ENCODE data around the gene GRK2. TPM values are rescaled to one million over a fixed set of nuclear protein-coding genes. Genes with fewer than 3 reads are reported as not detected.

GRK2 gene
- total RNA-seq, 1 experiment from 2014 or later, result 56.3 TPM

GRCh38 chr11:67285541-67286498 is 19.5 kb downstream of the GRK2 start:
- H3K4me1 ChIP-seq (ENCODE audit: insufficient read depth, low read length), result peaks cover 4% of the 10 kb centered on the region; the same call in 1 of the 2 replicates
- no peak overlapping the region for H3K4ac ChIP-seq (ENCODE audit: low read depth, low read length)
- no CpG with 5 or more reads among the region's 39 CpGs for WGBS (ENCODE audit: extremely low coverage, insufficient read length, low lambda C conversion rate)
- H2AFZ ChIP-seq (ENCODE audit: low read length), result no peak overlapping the region
- no peak overlapping the region for H2BK12ac ChIP-seq (ENCODE audit: insufficient read length, low read depth, low read length)
- H3K9ac ChIP-seq (ENCODE audit: extremely low read depth, insufficient read length, low read length), result no peak overlapping the region
- no peak overlapping the region for H3K18ac ChIP-seq (ENCODE audit: insufficient read length, low read depth, low read length)
- H3K4me1 Mint-ChIP-seq, result peaks cover 16 to 17% of the 10 kb centered on the region in 2 experiments
- H3K79me2 ChIP-seq (ENCODE audit: insufficient read depth, low read length), result no peaks in the 10 kb centered on the region
- H3K9me3 ChIP-seq (ENCODE audit: control insufficient read depth, low read depth, low read length), result no peaks in the 10 kb centered on the region
- no peak for DNase-seq
- peaks cover 12 to 47% (median 36%) of the 10 kb centered on the region in 3 experiments; a peak in 6 of 7 replicates for H3K36me3 Mint-ChIP-seq (ENCODE audit: insufficient read depth in 1 of 3, low read depth in 3 of 3)
- no peak overlapping the region for H3K4me3 Mint-ChIP-seq
- H4K20me1 ChIP-seq (ENCODE audit: control insufficient read depth, insufficient read depth, insufficient read length), result no peaks in the 10 kb centered on the region
- no peak overlapping the region for H3K27ac ChIP-seq (ENCODE audit: insufficient read length, low read depth, low read length)
- no peaks in the 10 kb centered on the region for H3K27me3 ChIP-seq (ENCODE audit: insufficient read depth, low read length)
- H3K27ac Mint-ChIP-seq, result no peak overlapping the region
- H4K91ac ChIP-seq (ENCODE audit: insufficient read length, low read depth, low read length), result no peak overlapping the region
- no peaks in the 10 kb centered on the region for H3K79me1 ChIP-seq (ENCODE audit: insufficient read depth, low read depth, low read length, poor library complexity, severe bottlenecking)
- H2BK120ac ChIP-seq (ENCODE audit: low read depth, low read length, poor library complexity, severe bottlenecking), result no peak overlapping the region
- H2BK20ac ChIP-seq (ENCODE audit: low read depth, low read length, poor library complexity, severe bottlenecking), result no peak overlapping the region
- TF ChIP-seq, protein P1, sequence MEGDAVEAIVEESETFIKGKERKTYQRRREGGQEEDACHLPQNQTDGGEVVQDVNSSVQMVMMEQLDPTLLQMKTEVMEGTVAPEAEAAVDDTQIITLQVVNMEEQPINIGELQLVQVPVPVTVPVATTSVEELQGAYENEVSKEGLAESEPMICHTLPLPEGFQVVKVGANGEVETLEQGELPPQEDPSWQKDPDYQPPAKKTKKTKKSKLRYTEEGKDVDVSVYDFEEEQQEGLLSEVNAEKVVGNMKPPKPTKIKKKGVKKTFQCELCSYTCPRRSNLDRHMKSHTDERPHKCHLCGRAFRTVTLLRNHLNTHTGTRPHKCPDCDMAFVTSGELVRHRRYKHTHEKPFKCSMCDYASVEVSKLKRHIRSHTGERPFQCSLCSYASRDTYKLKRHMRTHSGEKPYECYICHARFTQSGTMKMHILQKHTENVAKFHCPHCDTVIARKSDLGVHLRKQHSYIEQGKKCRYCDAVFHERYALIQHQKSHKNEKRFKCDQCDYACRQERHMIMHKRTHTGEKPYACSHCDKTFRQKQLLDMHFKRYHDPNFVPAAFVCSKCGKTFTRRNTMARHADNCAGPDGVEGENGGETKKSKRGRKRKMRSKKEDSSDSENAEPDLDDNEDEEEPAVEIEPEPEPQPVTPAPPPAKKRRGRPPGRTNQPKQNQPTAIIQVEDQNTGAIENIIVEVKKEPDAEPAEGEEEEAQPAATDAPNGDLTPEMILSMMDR (conservative IDR thresholded peaks at IDR 0.05), result no peak
- H3K14ac ChIP-seq (ENCODE audit: insufficient read depth, low read length), result no peak overlapping the region
- no peak overlapping the region for H3T11ph ChIP-seq (ENCODE audit: low read length)
- no peak overlapping the region for H4K5ac ChIP-seq (ENCODE audit: insufficient read length, low read depth, low read length)
- H3K23me2 ChIP-seq (ENCODE audit: insufficient read length, low read depth, low read length, poor library complexity, severe bottlenecking), result peaks cover 6% of the 10 kb centered on the region
- H3K56ac ChIP-seq (ENCODE audit: insufficient read length, low read depth, low read length), result no peak overlapping the region
- H3K27me3 Mint-ChIP-seq (ENCODE audit: low read depth), result peaks cover 2% of the 10 kb centered on the region; the same call in 1 of the 2 replicates
- no peak overlapping the region for H4K8ac ChIP-seq (replicated peaks; ENCODE audit: insufficient read length, low read depth, low read length)
- H2AK5ac ChIP-seq (ENCODE audit: insufficient read length, low read length), result no peak overlapping the region
- no peaks in the 10 kb centered on the region; a peak in 1 of 5 replicates for H3K9me3 Mint-ChIP-seq
- no peak overlapping the region for H2BK15ac ChIP-seq (ENCODE audit: low read depth, low read length)
- H2BK5ac ChIP-seq (ENCODE audit: insufficient read length, low read length), result no peak overlapping the region
- no peak overlapping the region for H3K4me2 ChIP-seq (ENCODE audit: insufficient read depth, insufficient read length, low read length)
- H3K23ac ChIP-seq (ENCODE audit: insufficient read length, low read depth, low read length), result no peak overlapping the region

Data from H9 (cell line).